CD4-positive, alpha-beta T cell treated with Interferon alpha-2 for 1 hour (primary cell): ENCODE data around the gene KY.

ENCODE experiments used
- DNase-seq, 2 donors: peaks; one replicate each; pipeline ENCODE4 v3.0.0-alpha.2; 2020 to 2022

The KY gene

GRCh38 chr3:134672571-134672970 is 21.7 kb upstream of the KY start:
- no peak for DNase-seq

GRCh38 chr3:134667956-134668355 is 17.1 kb upstream of the KY start:
- DNase-seq = no peak

GRCh38 chr3:134667406-134667805 is 16.6 kb upstream of the KY start:
- DNase-seq = no peak

DNA sequence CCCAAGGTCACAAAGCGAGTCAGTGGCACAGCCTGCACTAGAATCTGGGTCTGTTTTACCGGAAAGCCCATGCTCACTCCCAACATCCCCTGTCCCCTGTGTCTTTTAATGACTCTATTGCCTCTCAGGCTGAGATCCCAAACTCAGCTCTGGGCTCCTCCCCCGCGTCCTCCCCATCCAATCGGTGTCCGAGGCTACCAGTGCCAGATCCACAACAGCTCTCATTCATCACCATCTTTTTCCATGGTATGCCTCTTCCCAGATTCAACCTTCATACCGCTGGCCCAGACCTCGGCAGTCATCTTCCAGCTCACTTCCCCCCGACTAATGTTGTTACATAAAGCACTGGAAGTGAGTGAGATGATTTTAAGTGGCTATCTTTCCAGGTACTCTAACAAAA is 16.1 kb upstream of the KY start:
- no peak for DNase-seq

- DNase-seq = no peak
Observed at GRCh38 chr3:134666466-134666865, 15.6 kb upstream of the KY start.

DNA sequence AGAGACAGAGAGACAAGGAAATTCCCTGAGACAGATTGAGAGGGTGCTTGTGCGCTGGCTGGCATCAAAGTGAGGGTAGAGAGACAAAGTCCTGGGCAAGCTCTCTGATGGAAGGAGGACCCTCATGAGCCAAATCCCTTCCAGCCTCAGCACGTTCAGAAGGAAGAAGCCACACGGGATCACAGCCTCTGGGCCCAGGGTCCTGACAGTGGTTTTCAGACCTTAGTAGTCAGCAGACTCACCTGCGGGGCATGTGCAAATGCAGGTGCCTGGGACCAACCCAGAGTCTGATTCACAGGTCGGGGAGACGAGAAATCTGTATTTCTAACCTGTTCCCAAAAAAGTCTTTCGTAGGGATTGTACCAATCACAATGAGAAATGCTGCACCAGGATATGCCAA is 15.2 kb upstream of the KY start:
- no peak for DNase-seq

DNA sequence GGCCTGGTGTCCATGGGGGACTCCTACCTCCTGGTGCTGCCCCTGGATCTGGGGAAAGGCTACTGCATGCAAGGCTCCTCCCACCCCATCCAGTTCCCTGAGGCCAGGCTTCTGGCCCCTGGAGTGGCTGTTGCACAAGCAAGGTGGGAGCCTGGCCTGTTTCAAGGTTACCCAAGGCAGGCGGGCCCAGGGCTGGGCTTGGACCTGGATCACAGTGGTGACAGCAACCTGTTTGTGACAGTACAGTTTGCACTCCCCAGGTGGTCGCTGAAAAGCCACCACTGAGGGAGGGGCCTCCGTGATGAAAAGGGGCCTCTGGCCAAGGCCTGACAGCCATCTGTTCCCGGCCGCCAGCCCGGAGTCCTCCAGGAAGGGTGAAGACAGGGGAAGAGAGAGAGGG is 14.4 kb upstream of the KY start:
- DNase-seq = no peak

GRCh38 chr3:134663721-134664456 is 13.1 kb upstream of the KY start:
- no peak for DNase-seq

- DNase-seq = no peak
Observed at GRCh38 chr3:134660046-134660441, 9.2 kb upstream of the KY start.

DNA sequence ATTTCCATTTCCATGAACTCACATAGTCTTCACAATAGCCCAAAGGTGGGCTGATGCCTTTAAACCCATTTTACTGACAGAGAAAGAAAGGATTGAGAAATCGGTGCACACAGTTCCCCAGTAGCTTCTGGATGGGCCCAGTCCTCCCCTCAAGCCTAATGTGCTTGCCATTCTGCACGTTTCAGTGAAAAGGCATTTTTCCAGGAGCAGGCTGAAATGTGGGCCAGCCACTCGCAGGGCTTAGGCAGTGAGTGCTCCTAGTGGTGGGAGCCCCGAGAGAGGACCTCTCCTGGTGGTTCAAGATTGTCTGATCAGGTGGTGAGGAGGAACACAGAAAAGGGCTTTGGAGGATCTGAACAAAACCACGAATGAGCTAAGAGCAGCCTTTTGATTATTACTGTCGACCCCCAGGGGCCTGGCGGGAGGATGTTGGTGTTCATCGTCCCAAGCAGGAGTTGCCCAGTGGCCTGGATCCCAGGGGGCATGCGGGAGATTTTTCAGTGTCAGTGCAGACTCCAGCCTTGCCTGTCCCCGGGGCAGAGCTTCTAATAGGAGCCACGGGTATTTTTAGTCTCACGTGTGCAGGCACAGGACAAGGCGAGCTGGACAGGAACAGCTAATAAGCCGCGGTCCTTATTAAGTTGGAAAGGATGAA is 8.7 kb upstream of the KY start:
- DNase-seq = no peak

DNA sequence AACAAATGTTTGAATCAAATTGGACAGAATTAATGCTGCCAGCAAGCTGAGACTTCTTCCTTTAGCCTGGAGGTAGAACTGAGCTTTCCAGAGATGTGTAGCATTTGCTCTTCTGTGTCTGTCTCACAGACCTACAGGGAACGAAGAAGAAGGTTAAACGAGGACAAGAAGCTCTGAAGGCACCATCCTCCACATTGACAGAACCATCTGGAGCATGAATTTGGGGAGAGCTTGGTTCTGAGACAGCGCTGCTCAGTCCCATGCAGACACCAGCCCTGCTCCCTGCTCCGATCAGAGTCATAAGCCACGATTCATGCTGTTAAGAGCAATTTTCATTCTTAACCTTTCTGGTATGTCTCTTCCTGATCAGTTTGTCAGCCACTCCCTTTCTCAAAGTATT is 7.7 kb upstream of the KY start:
- DNase-seq = no peak

- DNase-seq = no peak
Observed at GRCh38 chr3:134656211-134656800, 5.5 kb upstream of the KY start.

DNA sequence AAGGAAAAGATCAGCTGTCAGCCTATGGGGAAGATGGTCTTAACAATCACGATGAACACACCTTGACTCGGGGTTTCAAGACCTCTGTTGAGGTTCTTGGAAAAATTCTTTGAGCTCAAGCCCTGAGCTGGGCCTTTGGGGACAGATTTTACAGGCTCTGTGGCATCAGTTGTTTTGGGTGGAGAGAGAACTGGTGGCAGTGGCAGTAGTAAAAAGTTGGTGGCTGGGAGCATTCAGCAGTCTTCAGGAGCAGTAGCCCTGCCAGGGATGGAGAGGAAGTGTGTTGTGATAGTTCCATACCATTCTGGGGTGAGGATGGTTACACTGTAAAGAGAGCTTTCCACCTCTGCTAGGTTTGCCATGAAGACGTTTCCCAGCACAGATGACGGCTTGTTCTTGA is 4.9 kb upstream of the KY start:
- no peak for DNase-seq

GRCh38 chr3:134654031-134654430 is 3.2 kb upstream of the KY start:
- DNase-seq = no peak

DNA sequence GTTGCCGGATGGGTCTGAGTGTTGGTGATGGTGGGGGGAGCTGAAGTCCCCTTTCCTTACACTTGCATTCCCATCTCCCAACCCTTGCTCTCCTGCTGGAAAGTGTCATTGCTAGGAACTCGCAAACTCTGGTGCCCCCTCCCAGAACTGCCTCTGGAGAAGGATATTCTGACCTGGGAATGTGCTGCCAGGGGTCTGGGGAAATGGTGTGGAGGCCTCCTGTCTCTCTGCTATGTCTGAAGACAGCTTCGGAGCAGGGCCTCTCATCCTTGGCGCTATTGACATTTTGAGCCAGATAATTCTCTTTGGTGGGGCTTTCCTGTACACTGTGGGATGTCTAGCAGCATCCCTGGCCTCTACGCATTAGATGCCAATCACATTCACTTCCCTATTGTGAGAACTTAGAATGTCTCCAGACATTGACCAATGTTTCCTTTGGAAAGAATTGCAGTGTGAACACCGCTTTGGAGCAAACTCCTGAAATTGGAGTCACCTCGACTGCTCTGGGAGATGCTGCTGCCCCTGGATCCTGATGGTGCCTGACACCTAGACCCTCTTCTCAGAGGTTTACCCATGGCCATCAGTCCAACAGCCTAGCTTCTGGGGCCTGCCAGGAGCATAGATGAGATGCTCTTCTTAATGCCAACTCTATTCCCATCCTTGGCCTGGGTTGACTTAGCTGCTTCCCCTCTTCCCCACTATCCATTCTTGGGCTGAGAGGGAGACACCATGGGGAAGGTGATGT is 2.2 kb upstream of the KY start:
- DNase-seq = no peak

DNA sequence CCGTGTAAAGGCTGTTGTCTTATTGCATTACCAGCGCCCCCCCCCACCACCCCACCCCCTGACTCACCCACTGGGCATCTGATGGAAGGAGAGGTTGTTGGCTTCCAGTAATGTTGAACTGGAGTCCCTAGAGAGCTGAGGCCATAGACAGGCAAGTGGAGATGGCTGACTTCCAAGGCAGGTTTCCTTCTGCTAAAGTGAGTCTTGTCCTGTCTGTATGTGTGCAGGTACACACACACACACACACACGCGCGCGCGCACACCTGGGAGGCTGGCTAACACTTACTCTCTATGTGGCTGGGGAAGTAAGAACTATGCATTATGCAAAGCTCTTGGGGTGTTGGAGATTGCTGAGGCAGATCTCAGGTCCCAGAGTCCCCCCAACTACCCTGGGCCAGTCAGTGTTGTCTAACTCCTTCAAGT is 1.6 kb upstream of the KY start:
- no peak for DNase-seq

- DNase-seq = no peak
Observed at GRCh38 chr3:134651347-134652041, 672 bp upstream of the KY start.

GRCh38 chr3:134649106-134649705 is 1.6 kb downstream of the KY start:
- DNase-seq = no peak

DNA sequence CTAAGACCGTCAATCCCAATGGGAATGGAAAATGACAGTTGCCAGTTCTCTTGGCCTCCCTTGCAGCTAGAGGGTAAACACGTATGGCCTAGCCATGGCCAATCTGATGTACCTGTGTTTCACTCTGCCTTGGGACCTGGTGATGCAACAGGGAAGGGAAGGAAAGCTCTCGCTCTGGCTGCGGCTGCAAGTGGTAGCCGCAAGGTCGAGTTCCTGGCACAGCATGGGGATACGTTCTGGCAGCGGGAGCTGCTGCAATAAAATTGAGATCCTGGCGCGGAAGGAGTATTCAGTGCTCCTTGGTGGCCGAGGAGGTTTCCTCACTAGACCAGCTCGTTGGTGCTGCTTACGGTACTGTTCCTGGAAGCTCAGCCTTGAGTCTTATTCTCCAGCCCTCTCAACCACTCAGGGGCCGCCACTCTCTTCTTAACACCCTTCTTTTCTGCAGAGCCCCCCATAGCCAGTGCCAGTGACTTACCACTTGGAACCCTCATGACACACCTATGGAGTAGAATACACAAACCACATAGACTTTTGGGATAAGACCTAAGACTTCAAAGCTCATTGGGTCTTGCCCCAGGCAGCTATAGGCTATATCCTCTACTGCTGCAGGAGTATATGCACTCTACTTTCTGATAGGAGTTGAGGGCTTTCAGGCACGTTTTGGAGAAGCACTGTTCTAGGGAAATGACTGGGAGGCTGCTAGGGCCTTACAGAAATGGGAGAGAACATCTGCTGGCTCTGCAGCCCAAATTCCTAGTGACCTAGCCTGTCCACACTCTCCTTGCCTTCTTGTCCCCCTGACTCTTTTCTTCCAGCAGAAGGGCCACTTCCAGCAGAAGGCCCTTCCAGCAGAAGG is 2.7 kb downstream of the KY start:
- DNase-seq = no peak

GRCh38 chr3:134646086-134646485 is 4.7 kb downstream of the KY start:
- DNase-seq = no peak

- no peak for DNase-seq
Observed at GRCh38 chr3:134645515-134645914, 5.3 kb downstream of the KY start.
